ENCODE results near the gene SDE2. TPM values are rescaled to one million over a fixed set of nuclear protein-coding genes. Genes with fewer than 3 reads are reported as not detected.
"Not testable (repeated sequence)": the region's sequence is repeated elsewhere in the genome, so short reads cannot be mapped to it uniquely, and the experiment has no call there.

Gene SDE2
- total RNA-seq, 2 experiments from 2014 or later, result 16.6 to 20.9 TPM

DNA sequence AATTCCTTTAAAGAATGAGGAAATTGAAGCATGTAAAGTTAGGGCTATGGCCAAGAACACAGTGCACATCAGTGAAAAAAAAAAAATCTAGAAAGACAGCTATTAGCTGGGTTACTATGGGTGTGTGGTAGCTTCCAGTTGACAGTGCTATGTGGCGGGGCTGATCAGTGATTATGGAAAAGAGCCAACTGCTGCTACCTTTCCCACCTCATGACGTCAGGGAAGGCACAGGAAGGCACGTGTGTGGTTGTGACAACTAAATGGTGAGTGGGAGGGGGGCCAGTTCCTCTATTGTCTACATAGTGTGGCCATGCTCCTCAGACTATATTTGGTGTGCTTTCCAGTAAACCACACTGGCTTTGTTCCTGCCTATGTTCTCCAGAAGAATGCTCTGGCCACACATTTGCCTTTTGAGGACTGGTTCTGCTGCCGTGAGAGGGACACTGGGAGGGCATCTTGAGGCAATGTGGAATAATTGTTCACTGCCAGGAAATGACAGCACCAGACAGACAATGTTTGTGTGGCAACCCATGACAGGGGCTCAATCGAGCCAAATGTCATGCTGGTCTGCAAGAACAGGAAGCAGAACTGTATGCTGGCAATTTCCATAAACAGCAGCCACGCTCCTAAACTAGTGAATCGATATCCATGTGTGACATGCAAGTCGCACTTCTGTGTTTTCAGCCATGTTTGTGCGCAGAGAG, 3.0 kb upstream of the SDE2 start:
- Mint-ChIP-seq H3K27ac (peak overlapping the region; percentile 66), H3K36me3 (peaks cover 3% of the 10 kb centered on the region), H3K9me3 (ENCODE audit: low read depth) (no peaks in the 10 kb centered on the region), H3K27me3 (no peaks in the 10 kb centered on the region), H3K4me3 (no peak overlapping the region), H3K4me1 (peaks cover 45% of the 10 kb centered on the region)
- DNase-seq (peak; percentile 61), ATAC-seq (no peak)
- CTCF ChIA-PET, result interaction anchor here (1.1 to 3.1 kb wide), 2 partner anchors 15 to 63 kb away, joined by 4 to 13 read pairs; no protein-coding TSS in a partner anchor

DNA sequence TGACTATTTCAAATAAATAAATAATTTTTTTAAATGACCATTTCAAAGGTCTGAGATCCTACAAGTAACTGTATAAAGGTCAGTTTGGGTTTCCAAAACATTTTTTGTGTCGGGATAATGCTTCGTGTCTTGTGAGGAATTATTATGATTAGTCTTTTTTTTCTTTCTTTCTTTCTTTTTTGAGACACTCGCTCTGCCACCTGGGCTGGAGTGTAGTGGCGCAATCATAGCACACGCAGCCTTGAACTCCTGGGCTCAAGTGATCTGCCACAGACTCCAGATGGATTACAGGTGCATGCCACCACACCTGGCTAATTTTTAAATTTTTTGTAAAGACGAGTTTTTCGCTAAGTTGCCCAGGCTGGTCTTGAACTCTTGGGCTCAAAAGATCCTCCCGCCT, 1.9 kb upstream of the SDE2 start:
- Mint-ChIP-seq H3K27me3 (no peaks in the 10 kb centered on the region), H3K4me3 (no peak overlapping the region), H3K27ac (peak overlapping the region; percentile 29), H3K9me3 (ENCODE audit: low read depth) (no peaks in the 10 kb centered on the region), H3K4me1 (peaks cover 54% of the 10 kb centered on the region), H3K36me3 (peaks cover 10% of the 10 kb centered on the region)
- no peak for ATAC-seq
- CTCF ChIA-PET, result interaction anchor here (1.1 to 3.1 kb wide), 2 partner anchors 14 to 64 kb away, joined by 4 to 13 read pairs; no protein-coding TSS in a partner anchor
- DNase-seq, result no peak

DNA sequence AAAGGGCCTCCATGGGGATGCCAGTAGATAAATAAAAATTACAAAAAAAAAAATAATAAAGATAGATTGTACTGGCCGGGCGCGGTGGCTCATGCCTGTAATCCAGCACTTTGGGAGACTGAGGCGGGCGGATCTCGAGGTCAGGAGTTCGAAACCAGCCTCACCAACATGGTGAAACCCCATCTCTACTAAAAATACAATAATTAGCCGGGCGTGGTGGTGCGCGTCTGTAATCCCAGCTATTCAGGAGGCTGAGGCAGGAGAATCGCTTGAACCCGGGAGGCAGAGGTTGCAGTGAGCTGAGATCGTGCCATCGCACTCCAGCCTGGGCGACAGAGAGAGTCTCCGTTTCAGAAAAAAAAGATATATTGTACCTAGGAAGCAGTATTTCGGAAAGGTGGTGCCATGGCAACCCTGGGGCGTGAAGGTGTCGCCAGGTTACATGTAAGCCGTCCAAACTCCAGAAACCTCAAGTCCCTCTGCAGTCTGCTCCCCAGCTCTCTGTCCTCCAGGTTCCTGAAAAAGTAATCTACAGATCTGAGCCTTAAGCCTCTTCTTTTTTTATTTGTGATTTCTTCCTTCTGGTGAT, 1.4 kb upstream of the SDE2 start:
- H3K9me3 Mint-ChIP-seq (ENCODE audit: low read depth); DNase-seq; H3K27me3 Mint-ChIP-seq; ATAC-seq: not testable (repeated sequence)
- Mint-ChIP-seq H3K27ac (peak overlapping the region; percentile 100), H3K4me3 (peak overlapping the region; percentile 98), H3K4me1 (peaks cover 58% of the 10 kb centered on the region), H3K36me3 (peaks cover 14% of the 10 kb centered on the region)
- CTCF ChIA-PET, result interaction anchor here (1.1 to 3.1 kb wide), 4 partner anchors 10 to 64 kb away, joined by 3 to 13 read pairs (median 10); partner anchors contain the start of gene H3-3A

DNA sequence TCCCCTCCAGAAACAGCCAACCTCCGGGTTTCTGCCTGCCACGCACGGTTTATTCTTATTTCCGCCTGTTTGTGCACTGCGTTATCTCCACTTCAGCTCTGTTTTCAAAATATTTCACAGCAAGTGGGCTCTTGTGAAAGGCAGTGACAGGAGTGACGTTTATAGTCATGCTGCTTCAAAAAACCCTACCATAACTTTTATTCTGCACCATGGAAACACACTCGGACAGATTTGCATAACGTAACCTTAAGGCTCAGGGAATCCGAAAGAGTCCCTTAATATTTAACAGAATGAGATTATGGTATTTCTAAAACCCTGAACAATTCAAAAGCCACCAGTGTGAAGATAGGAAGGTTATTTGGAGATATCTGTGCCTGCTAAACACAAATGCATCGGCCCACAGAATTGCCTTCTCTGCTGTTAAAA, 782 bp upstream of the SDE2 start:
- peak; percentile 15 for ATAC-seq
- CTCF ChIA-PET, result interaction anchor here (0.6 to 3.1 kb wide), 9 partner anchors 9 to 125 kb away, joined by 3 to 13 read pairs (median 3); partner anchors contain the start of genes H3-3A and TMEM63A
- Mint-ChIP-seq H3K36me3 (peaks cover 19% of the 10 kb centered on the region), H3K9me3 (ENCODE audit: low read depth) (no peaks in the 10 kb centered on the region), H3K4me1 (peaks cover 63% of the 10 kb centered on the region), H3K27me3 (no peaks in the 10 kb centered on the region), H3K4me3 (peak overlapping the region; percentile 98), H3K27ac (peak overlapping the region; percentile 100)
- no peak for DNase-seq

DNA sequence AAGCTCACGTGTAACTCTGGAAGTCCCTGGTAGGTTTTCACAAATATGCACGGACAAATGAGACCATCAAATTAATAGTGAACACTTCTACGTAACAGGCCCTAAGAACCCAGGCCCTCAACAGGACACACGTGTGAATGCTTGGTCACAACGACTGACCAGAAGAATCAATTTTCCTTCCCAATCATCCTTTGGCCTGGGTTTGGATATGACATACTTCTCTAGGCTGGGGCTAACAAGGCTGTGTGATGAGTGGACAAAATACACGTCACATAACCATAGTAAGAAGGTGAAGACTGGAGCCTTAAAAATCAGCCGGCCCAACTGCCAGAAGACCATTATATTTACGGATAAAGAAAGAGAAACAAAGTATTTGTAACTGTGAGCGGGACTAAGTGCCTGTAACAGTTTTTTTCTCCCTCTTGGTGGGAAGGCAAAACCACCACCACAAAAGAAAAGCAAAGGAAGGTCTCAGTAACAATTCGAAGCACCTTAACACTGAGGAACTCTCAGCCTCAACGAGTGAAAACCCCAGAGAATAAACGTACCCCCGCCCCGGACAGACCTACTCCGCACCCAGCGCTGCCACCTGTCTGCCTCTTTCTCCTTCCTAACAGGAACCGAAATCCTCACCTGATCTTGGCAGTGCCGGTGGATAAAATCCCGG, 450 bp downstream of the SDE2 start:
- CTCF ChIA-PET, result interaction anchor here (1.0 to 3.6 kb wide), 5 partner anchors 10 to 127 kb away, joined by 3 to 21 read pairs (median 10); partner anchors contain the start of gene H3-3A
- no peak for DNase-seq
- Mint-ChIP-seq H3K27ac (peak overlapping the region; percentile 100), H3K27me3 (no peaks in the 10 kb centered on the region), H3K9me3 (ENCODE audit: low read depth) (no peaks in the 10 kb centered on the region), H3K36me3 (peaks cover 27% of the 10 kb centered on the region), H3K4me3 (peak overlapping the region; percentile 98), H3K4me1 (peaks cover 64% of the 10 kb centered on the region)
- peak; percentile 13 for ATAC-seq

DNA sequence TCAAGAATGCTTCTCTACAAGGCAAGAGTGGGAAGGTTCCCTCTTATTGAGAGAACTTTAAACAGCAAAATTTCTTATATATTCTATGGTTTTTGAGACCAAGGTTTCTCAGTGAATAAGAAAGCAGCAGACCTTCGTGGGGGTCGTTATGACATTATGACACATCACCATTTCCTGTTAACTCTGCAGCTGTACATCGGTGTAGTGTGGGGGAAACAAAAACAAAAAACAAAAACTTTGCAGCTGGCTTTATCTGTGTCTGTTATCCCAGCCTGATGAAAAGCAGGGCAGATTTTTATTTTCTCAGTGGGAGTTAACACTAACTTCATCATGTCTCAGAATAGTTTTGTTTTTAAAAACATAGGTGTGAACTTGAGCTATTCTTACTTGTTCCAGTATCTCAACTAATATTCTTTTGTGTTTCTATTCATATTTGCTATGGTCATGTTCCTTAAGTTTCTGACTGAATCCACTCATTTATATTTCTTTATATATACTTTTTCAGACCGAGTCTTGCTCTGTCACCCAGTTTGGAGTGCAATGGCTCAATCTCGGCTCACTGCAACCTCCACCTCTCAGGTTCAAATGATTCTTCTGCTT, 2.1 kb downstream of the SDE2 start:
- CTCF ChIA-PET, result interaction anchor here (0.5 to 3.6 kb wide), 5 partner anchors 11 to 522 kb away, joined by 3 to 21 read pairs (median 4); no protein-coding TSS in a partner anchor
- H3K4me1 Mint-ChIP-seq, result peaks cover 59% of the 10 kb centered on the region
- DNase-seq (peak; percentile 53), ATAC-seq (no peak)
- H3K27ac Mint-ChIP-seq, result peak overlapping the region; percentile 100
- no peaks in the 10 kb centered on the region for H3K27me3 Mint-ChIP-seq
- no peaks in the 10 kb centered on the region for H3K9me3 Mint-ChIP-seq (ENCODE audit: low read depth)
- peaks cover 34% of the 10 kb centered on the region for H3K36me3 Mint-ChIP-seq
- peak overlapping the region; percentile 98 for H3K4me3 Mint-ChIP-seq

DNA sequence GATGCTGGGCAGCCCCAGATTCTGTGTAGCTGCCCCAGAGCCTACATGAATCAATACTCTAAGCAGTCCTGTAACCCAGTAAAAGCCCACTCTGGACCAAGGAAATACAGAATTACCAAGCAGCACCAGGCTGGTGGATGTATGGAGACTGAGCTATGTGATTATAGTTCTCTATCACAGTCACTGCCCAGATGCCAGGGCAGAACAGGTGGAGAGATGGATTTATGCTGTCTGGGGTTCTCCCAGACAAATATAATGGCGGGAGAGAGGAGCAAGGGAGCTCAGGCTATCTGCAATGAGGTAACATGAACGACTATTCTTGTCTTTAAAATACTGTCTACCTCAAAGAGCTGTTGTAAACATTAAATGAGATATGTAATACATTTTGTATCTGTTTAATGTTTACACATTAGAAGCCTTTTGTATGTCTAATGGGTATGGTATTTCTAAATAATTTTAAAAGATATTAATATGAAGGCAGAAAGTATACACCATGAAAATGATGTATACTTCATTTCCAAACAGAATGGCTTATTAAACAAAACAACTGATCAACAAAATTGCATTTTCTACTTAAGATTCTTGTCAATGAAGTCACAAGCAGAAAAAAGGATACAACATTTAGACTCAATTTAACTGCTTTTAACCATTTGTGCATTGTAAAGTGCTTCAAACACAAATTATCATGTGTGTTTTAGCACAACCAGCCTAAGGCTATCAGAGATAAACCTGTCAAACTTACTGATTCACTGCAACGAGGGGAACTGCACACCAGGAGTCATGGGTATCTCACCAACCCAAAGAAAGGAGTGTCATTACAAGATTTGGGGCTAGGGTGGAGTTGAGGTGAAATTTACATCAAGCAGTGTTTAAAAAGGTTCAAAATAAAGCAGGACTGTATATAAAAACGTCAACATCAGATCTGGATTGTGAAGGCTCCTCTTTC, 3.0 kb downstream of the SDE2 start:
- H3K27ac Mint-ChIP-seq, result peak overlapping the region; percentile 100
- ATAC-seq (no peak), DNase-seq (no peak)
- CTCF ChIA-PET, result interaction anchor here (0.5 to 3.6 kb wide), 5 partner anchors 10 to 521 kb away, joined by 3 to 21 read pairs (median 4); no protein-coding TSS in a partner anchor
- H3K4me1 Mint-ChIP-seq, result peaks cover 61% of the 10 kb centered on the region
- peak overlapping the region; percentile 65 for H3K4me3 Mint-ChIP-seq
- H3K27me3 Mint-ChIP-seq, result no peaks in the 10 kb centered on the region
- peaks cover 43% of the 10 kb centered on the region for H3K36me3 Mint-ChIP-seq
- no peaks in the 10 kb centered on the region for H3K9me3 Mint-ChIP-seq (ENCODE audit: low read depth)

DNA sequence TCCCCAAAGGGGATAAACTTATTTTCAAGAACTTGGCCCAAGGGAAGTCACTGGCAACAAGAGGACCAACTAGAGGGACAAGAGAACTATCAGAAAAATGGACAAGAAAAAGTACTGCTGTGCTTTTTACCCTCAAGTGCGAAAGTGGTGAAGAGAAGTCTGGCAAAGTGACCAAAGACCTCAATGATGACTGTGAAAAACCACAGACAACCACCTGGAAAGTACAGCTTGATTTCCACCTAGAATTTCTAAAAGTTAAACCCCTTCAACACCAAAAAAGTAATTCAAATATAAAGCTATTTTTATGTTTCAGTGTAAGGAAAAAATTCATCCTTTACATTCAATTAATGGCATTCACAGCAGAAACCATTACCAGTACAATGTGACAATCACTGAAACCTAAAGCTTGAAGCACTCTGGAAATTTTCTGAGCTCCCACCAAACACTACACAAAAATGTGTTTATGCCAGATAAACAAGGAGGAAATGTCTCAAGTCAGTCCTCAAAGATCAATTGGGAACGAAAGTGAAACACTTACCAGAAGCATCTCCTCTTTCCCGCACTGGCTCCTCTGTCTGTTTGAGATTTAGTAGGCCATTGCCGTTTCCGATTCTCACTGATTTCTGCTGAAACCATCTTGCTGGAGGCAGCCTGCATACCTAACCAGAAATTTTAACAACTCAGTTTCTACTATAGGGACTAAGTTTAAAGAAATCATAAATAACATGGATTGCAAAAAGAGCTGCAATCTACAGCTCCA, 8.3 kb downstream of the SDE2 start:
- no peaks in the 10 kb centered on the region for H3K27me3 Mint-ChIP-seq
- peak overlapping the region; percentile 90 for H3K27ac Mint-ChIP-seq
- peaks cover 59% of the 10 kb centered on the region for H3K36me3 Mint-ChIP-seq
- CTCF ChIA-PET, result interaction anchor here (0.9 to 2.6 kb wide), 8 partner anchors 9 to 516 kb away, joined by 3 to 9 read pairs (median 4); partner anchors contain the start of gene H3-3A
- ATAC-seq (peak; percentile 82), DNase-seq (peak; percentile 64)
- H3K4me3 Mint-ChIP-seq, result peak overlapping the region; percentile 27
- H3K4me1 Mint-ChIP-seq, result peaks cover 50% of the 10 kb centered on the region
- no peaks in the 10 kb centered on the region for H3K9me3 Mint-ChIP-seq (ENCODE audit: low read depth)

DNA sequence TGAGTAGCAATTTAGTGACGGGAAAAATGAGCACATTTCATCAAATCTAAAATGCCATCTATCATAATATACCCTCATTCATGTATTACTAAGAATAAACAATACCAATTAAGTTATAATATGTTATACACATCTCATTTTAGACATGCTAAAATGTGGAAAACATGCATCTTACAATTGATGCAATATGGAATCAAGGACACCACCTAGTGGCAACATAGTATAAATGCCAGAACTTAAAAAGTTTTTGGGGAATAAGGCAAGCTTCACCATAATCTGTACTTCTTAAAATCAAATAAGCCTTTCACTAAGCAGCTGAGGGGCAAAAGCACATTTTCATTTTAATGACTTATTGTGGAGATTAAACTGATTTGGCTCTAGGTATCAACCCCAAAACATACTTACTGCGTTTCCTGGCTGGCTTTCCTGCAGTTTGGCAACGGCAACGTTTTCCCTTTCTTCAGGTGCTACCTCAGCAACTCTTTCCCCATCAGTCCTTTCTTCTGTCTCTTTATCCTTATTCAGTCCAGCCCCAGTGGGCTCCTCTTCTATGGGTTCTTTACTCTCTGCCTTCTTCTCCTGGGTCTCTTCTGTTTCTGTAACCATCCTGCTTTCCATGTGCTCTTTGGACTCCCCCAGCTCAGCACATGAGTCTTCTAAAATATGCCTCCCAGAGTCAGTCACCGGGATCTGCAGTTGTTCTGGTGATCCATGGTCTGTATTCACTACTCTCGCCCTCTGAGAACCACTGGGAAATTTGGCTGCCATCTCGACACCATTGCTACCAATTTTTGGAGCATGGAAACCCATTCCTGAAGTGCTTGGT, 11.4 kb downstream of the SDE2 start:
- H3K27ac Mint-ChIP-seq, result no peak overlapping the region
- ATAC-seq, result no peak
- H3K27me3 Mint-ChIP-seq, result no peaks in the 10 kb centered on the region
- CTCF ChIA-PET, result interaction anchor here (0.6 to 3.7 kb wide), 29 partner anchors 8 to 519 kb away, joined by 3 to 27 read pairs (median 4); partner anchors contain the start of genes PYCR2, SDE2, SRP9 and TMEM63A
- peaks cover 32% of the 10 kb centered on the region for H3K4me1 Mint-ChIP-seq
- no peaks in the 10 kb centered on the region for H3K9me3 Mint-ChIP-seq (ENCODE audit: low read depth)
- no peak overlapping the region for H3K4me3 Mint-ChIP-seq
- DNase-seq, result no peak
- peaks cover 59% of the 10 kb centered on the region for H3K36me3 Mint-ChIP-seq

DNA sequence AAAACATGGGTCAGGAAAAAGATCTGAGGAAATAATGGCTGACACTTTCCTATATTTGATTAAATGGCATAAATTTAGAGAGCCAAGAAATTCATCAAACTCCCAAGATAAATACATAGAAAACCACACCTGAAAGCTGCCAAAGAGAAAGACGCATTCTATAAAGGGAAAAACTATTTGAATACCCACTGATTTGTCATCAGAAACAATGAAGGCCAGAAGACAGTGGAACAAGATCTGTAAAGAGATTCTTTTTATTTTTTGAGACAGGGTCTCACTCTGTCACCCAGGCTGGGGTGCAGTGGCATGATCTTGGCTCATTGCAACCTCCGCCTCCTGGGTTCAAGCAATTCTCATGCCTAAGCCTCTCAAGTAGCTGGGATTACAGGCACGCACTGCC, 17.4 kb downstream of the SDE2 start:
- ATAC-seq (no peak), DNase-seq (no peak)
- Mint-ChIP-seq H3K9me3 (ENCODE audit: low read depth) (peaks cover 3% of the 10 kb centered on the region), H3K27ac (no peak overlapping the region), H3K27me3 (no peaks in the 10 kb centered on the region), H3K36me3 (peaks cover 48% of the 10 kb centered on the region), H3K4me3 (no peak overlapping the region), H3K4me1 (peaks cover 21% of the 10 kb centered on the region)
- CTCF ChIA-PET, result interaction anchor here (1.1 to 2.1 kb wide), 5 partner anchors 9 to 507 kb away, joined by 3 to 8 read pairs (median 5); partner anchors contain the start of gene SRP9
